Right lung (tissue), 5 donors: ENCODE results near the gene VSTM4. TPM values are rescaled to one million over a fixed set of nuclear protein-coding genes. Genes with fewer than 3 reads are reported as not detected.

Source experiments
- DNase-seq, 2 donors: peaks; one replicate each; pipeline ENCODE4 v3.0.0-alpha.2; 2013
- polyA plus RNA-seq, 5 donors: library from polyadenylated mRNA; unstranded; fragments of 120-200 nt; gene quantifications; one replicate each; pipeline versions ENCODE4 v1.2.1 to v1.2.3, GENCODE V29; 2013; ENCODE audit warnings: inconsistent platforms in 1 of 5, low replicate concordance in 1 of 5; ENCODE audit not compliant: insufficient read length in 5 of 5, insufficient read depth in 1 of 5

Gene VSTM4
- polyA plus RNA-seq, 5 donors, result 28.7 to 34.3 (median 30.6) TPM

DNA sequence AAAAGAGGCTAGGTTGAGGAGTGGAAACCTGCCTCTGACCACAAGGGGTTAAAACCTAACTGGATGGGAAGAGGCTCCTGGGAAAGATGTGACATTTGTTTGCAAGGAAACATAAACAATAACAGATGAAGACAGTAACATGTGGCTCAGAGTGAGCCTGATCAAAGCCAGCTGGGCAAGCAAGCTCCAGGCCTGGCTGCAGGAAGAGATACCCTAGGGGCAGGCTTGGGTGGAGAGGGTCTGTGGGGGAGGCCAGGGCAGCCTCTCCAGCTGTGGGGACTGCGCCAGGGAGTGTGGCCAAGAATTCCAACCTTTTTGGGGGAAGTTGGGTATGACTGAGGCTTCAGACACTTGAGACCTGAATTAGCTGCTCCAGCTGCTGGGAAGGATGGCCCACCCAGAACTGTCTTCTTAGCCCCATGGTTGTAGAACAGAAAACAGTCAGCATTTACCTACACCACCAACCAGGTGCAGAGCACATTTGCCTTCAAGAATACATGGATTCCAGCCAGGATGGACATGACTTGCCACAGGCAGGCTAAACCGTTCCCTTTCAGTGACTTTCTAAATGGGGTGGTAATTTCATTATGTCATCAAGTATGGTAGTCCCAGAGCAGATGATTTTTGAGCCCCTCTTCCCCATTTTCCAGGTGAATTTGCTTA, 28.9 kb upstream of the VSTM4 start:
- DNase-seq, result peak; percentile 86 to 88

GRCh38 chr10:49143249-49143648, 27.9 kb upstream of the VSTM4 start:
- DNase-seq, result no peak

- DNase-seq, result no peak
Observed at GRCh38 chr10:49141541-49142332, 26.4 kb upstream of the VSTM4 start.

DNA sequence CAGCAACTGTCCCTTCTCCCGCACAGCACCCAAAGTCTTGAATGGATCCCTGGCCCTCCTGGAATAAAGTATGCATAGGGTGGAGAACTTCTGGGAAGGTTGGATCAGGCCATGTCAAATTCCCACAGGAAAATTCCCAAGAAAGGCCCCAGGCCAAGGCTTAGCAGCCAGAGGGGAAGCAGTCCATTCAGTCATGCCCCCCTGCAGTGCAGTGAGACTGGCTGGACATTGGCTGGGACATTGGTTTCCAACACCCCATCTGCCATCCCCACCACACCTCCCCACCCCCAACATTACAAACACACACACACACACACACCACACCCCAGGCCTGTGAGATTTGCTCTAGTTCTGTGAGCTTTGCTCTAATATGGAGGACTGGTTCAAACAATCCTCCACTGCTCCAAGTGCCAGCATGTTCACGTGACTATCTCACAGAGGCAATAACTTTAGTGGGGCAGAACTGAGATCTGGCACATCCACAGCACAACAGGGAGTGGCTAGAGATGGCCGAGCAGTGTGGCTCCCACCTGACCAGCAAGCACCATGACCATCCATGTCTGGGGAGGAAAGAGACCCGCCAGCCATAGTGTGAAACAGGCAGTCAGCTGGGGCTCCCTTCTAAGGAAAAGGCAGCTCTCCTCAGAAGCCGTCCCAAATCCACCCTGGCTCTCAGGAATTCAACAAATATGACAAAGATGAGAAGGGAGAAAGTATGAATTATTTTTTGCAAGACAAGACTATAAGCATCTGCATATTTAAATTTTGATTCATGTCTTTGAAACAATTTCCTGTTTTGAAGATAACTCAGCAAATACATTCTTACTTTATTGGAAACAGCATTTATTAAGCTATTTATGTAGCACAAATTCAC, 25.2 kb upstream of the VSTM4 start:
- DNase-seq, result no peak

DNA sequence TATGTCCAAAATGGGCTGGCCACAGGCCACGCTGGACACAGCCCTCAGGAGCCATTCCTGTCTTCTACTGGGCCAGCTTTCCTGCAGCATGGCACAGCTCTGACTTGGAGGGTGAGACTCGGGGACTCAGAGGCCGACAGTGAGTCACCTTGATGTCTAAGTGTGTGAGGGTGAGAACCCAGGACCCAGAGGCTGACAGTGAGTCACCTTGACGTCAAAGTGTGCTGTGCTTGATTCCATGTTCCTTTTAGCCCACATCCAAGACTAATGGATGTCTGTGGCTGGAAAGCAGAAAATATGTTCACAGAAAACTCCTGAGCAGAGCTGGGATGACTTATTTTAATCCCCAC, 24.5 kb upstream of the VSTM4 start:
- DNase-seq, result no peak

GRCh38 chr10:49139028-49139845, 23.9 kb upstream of the VSTM4 start:
- no peak for DNase-seq

DNA sequence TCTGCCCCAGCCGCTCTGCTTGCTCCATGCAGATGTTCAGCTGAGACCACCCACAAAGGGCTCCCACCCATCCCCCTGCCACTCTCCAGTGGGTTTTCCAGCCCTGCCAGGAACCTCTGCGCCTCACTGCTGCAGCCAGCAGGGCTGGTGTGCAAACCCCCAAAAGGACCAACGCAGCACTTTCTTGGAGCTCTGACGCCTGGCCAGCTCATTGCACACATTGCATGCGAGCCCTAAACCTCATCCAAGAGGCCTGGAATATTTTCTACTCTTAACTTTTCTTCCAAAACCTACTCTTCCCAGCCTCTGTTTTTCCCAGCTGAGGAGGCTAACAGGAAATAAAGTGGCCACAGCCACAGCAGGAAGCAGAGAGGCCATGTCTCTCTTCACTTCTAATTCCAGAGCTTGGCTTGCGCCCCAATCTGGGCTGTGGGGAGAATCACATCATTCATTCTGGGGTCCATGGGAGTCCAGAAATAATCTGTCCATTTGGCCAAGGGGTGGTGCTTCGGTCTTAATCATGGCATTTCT, 23.1 kb upstream of the VSTM4 start:
- DNase-seq, result peak; percentile 70 to 81

GRCh38 chr10:49136525-49136924, 21.2 kb upstream of the VSTM4 start:
- no peak for DNase-seq

DNA sequence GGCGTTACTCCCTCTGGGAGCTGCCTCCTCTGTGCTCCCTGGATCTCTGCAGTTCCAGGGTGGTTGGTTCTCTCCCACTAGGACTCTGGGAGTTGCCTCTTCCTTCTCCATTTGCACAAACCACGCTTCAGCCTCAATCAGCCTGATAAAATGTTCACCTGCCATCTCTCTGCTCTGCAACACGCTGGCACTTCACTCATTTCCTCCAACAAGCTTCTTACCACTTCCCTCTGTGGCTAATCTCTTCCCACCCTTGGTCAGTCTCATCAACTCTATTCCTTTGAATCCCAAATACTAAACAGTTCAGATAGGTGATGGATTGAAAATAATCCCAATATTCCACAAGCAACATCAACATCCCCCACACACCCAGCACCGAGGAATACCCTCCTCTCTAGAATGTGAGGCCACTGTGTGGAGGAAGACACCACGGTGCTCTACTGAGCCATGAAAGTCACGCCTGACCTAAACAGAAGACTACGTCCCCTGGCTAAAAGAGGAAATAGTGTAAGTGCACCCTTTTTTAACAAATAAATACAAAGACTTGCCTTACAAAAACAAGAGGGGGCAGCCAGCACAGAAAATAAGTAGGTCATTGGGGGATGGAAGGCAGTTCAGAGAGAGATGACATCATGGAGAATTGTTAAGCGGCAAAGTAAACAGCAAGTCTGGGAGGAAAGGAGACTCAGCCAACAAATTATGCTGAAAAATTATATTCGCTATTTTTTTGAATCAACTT, 20.4 kb upstream of the VSTM4 start:
- peak; percentile 65 to 82 for DNase-seq

- DNase-seq, result no peak
Observed at GRCh38 chr10:49134327-49134726, 19.0 kb upstream of the VSTM4 start.

DNA sequence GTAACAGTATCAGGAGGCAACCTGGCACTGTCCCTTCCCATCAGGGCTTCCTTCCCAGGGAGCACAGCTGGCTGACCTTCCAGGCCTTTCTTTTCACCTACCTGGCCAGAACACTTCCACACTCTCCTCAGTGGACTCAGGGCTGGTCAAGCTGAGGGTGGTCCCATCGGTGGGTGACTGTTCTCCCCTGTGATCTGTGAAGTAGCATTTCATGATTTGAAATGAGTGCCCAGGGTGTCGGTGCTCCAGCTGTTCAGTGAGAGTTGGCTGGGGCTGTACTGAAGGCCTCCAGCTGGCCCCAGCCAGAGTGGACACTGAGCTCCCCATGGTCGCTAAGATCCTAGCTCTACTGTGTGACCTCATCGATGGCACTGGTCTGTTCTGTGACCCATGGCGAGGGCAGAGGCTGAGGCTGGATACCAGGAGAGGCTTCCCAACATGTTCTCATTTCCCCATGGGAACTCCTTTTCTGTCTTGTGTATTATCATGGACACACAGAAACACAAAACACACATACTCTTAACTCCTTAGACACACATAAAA, 18.5 kb upstream of the VSTM4 start, which contains the start of gene FAM170B:
FAM170B (minus strand) TSS at position 316 of the 543 bp plus-strand sequence; CDS start at position 213, 103 bp downstream.
- DNase-seq, result no peak

- DNase-seq, result no peak
Observed at GRCh38 chr10:49132362-49132737, 17.0 kb upstream of the VSTM4 start.

DNA sequence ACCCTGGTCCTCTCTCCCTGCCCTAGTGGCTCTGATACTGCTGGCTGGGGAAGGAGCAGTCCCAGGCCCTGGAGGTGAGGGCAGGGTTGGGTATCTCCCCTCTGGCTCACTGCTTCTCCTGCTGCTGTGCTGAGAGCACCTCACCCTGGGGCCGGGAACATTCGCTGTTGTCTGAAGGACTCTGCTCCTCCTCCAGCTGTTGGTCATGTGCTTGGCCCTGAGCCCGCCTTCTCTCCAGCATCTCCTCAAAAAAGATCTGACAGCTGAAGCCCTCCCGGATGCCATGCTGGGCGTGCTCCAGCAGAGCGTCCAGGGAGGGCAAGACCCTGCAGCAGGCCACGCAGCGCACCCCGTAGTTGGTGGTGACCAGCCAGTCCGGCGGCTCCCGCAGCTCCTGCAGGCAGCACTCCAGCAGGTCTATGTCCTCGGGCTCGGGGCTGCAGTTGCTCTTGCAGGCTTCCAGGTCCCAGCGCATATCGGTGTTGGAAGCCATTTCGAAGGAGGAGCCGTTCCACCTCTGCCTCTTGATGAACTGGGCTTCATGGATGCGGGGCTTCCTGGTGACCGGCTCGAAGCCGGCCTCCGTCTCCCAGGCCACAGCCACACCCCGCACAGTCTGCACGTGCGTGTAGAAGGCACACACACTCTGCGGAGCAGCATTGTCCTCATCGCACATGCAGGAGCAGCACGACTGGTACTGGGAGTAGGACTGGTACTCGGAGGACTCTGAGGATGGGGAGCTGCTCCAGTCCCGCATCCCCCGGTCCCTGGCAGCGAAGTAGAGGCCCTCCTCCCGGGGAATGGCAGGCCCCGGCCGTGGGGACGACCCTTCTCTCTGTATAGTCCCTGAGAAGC, 16.4 kb upstream of the VSTM4 start:
- peak in 1 of 2 donors; percentile 54 for DNase-seq

DNA sequence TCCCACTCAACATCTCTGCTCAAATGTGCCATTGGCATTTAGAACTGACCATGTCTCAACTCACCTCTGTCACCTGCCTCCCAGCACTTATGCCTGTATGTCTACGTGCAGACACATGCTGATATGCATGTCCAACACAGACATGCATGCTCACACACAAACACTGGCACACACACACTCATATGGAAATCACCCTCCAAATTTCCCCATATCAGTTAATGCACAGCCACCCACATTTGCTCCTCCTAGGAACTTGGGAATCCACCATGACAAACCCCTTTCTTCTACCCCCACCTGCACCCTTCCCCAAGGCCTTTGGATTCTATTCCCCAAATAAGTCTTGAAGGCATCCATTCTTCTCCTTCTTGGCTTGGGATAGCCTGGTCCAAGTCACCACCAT, 14.1 kb upstream of the VSTM4 start:
- DNase-seq, result no peak

DNA sequence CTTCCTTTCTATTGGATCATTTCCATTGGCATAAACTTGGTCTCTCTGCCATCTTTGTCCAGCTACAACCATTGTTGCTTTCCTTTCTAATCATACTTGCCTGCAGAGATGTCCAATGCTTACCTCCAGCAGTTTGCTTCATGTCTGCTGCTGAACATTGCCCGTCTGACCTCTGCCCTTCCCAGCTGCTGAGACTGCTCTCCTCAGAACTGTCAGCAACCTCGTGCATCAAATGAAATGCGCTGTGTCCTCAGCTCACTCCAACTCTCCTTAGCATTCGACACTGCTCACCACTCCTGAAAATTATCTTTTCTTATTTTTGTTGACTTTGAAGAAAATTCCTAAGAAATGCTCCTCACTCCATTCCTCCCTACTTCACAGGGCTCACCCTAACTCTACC, 13.5 kb upstream of the VSTM4 start:
- DNase-seq, result no peak

- DNase-seq, result no peak
Observed at GRCh38 chr10:49123981-49124950, 8.9 kb upstream of the VSTM4 start.

DNA sequence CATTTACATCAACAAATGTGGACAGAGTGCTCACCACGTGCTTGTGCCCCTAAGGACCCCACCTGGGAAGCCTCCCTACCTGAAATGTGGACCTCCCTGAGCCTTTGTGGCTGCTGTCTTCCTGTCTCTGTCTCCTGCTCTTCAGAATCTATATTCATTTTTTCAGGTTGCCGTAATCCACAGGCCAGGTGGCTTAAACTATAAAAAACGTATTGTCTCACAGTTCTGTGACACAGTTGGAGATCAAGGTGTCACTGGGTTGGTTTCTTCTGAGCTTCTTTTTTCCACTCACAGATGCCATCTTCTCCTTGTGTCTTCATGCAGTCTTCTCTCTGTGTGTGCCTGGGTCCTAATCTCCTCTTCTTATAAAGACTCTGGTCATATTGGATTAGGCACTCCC, 5.6 kb upstream of the VSTM4 start:
- no peak for DNase-seq

DNA sequence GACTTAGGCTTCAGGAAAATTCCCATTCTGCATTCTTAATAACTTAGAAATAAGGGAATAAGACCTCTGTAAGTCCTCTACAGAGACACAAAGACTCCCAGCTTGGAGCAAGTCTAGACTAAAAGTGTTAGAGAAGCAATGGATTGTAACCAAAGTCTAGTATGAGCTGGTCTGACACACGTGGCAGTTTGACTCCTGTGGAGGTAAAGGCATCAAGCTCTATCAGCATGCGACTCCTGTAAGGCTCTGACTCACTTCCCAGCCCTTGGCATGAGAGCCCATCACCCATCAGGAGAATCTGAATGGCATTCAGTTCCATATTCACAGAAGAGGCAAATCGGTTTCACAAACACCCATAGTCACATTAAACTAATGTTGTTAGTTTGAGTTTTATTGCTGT, 4.4 kb upstream of the VSTM4 start:
- no peak for DNase-seq
